GM12878 (cell line): Measurements from ENCODE around the gene GALNT18. TPM values are rescaled to one million over a fixed set of nuclear protein-coding genes. Genes with fewer than 3 reads are reported as not detected.

Experiments used
- ATAC-seq: fragments of 200-7000 bp; cut with Tn5 transposase; 3 replicates; pipeline ENCODE4 v1.9.1; 2020; ENCODE audit warnings: mild to moderate bottlenecking, moderate library complexity
- BruUV-seq: library from RNA; stranded (reverse); fragments of 400-500 nt; replicated peaks from 2 replicates; lab custom pipeline; 2021; lab: Mats Ljungman, UMichigan
- CTCF ChIA-PET: fragments of 300-600 bp; sonication (Branson Sonifier 250); formaldehyde crosslinking; extraction: SDS; loops from one replicate; lab custom pipeline; 2021; ENCODE audit warnings: inconsistent platforms; lab: Yijun Ruan, JAX
- POLR2A ChIA-PET: fragments of 350-600 bp; formaldehyde crosslinking; extraction: SDS; loops from one replicate; lab custom pipeline; 2021; ENCODE audit warnings: inconsistent platforms; lab: Charles Lee
- RAD21 ChIA-PET: fragments of 300-600 bp; sonication (Branson Sonifier 250); formaldehyde crosslinking; loops from one replicate; lab custom pipeline; 2023; ENCODE audit warnings: antibody characterized with exemption; ENCODE audit not compliant: unreplicated experiment; lab: Charles Lee
- SMC1A ChIA-PET: fragments of 300-600 bp; sonication (Branson Sonifier 250); formaldehyde crosslinking; loops from one replicate; lab custom pipeline; 2023; ENCODE audit not compliant: unreplicated experiment, uncharacterized antibody; lab: Charles Lee
- DNase-seq: peaks from one replicate; pipeline ENCODE4 v3.0.0-alpha.2; 2011; ENCODE audit warnings: low read depth, low spot score
- FAIRE-seq: peaks from 3 replicates; lab custom pipeline; 2011; peaks lifted over from hg19 to GRCh38; lab: Jason Lieb, UNC
- H2AFZ ChIP-seq: 2 replicates; pipeline ENCODE4 v1.6.0; 2011; ENCODE audit warnings: low read depth, low read length, control low read depth; ENCODE audit not compliant: control insufficient read depth
- H3K27ac ChIP-seq: 2 replicates; pipeline ENCODE4 v1.5.1; 2011; ENCODE audit warnings: control low read depth; ENCODE audit not compliant: control insufficient read depth, insufficient read depth
- H3K27me3 ChIP-seq, 2 experiments: replicated peaks in 1 of 2; 2 replicates each; pipeline versions ENCODE4 v1.6.0 to v1.6.1; 2011; ENCODE audit warnings: low read length in 1 of 2; ENCODE audit not compliant: control insufficient read depth in 2 of 2, insufficient read depth in 2 of 2
- H3K36me3 ChIP-seq, 2 experiments: 2 replicates each; pipeline ENCODE4 v1.5.1; 2011; ENCODE audit warnings: low read length in 1 of 2; ENCODE audit not compliant: control insufficient read depth in 2 of 2, insufficient read depth in 2 of 2
- H3K4me1 ChIP-seq: 2 replicates; pipeline ENCODE4 v1.6.1; 2011; ENCODE audit warnings: mild to moderate bottlenecking, low read length, moderate library complexity, mixed read lengths; ENCODE audit not compliant: control insufficient read depth, insufficient read depth
- H3K4me2 ChIP-seq: 2 replicates; pipeline ENCODE4 v1.6.0; 2011; ENCODE audit warnings: control low read depth; ENCODE audit not compliant: control insufficient read depth, insufficient read depth
- H3K4me3 ChIP-seq: fragments of 200-600 bp; sonication (generic); 2 replicates; pipeline ENCODE4 v1.5.1; 2016
- H3K79me2 ChIP-seq: 2 replicates; pipeline ENCODE4 v1.6.0; 2011; ENCODE audit warnings: low read length; ENCODE audit not compliant: control insufficient read depth, insufficient read depth
- H3K9ac ChIP-seq: 2 replicates; pipeline ENCODE4 v1.8.0; 2011; ENCODE audit warnings: low read length, control low read depth, mixed read lengths; ENCODE audit not compliant: control insufficient read depth, insufficient read depth
- H3K9me3 ChIP-seq: replicated peaks from 3 replicates; pipeline ENCODE4 v1.5.1; 2011; ENCODE audit warnings: mild to moderate bottlenecking, low read length; ENCODE audit not compliant: control insufficient read depth, insufficient read depth
- H4K20me1 ChIP-seq: 2 replicates; pipeline ENCODE4 v1.6.0; 2011; ENCODE audit not compliant: control insufficient read depth, insufficient read depth
- ASH2L ChIP-seq: fragments of 300-600, 200-600 bp; sonication (generic); IDR thresholded peaks from 2 replicates; pipeline ENCODE4 v1.6.1; 2017; ENCODE audit warnings: low read depth, mild to moderate bottlenecking, borderline replicate concordance
- FOXM1 ChIP-seq: IDR thresholded peaks from 2 replicates; pipeline ENCODE4 v1.6.1; 2012; ENCODE audit warnings: low read depth, mild to moderate bottlenecking, inconsistent platforms, low read length, moderate library complexity
- IRF4 ChIP-seq: IDR thresholded peaks from 2 replicates; pipeline ENCODE4 v1.6.1; 2011; ENCODE audit warnings: low read depth, low read length
- NFXL1 ChIP-seq: fragments of 450-650 bp; IDR thresholded peaks from 2 replicates; pipeline ENCODE4 v1.6.1; 2017; ENCODE audit warnings: antibody characterized with exemption, mild to moderate bottlenecking, borderline replicate concordance
- PAX8 ChIP-seq: fragments of 450-650 bp; IDR thresholded peaks from 2 replicates; pipeline ENCODE4 v1.6.1; 2017; ENCODE audit warnings: mild to moderate bottlenecking, moderate library complexity
- SRF ChIP-seq, 2 experiments: IDR thresholded peaks; 2 replicates each; pipeline ENCODE4 v1.6.1; 2011; ENCODE audit warnings: low read depth in 2 of 2, low read length in 2 of 2, mild to moderate bottlenecking in 1 of 2, moderate library complexity in 1 of 2
- TARDBP ChIP-seq: IDR thresholded peaks from 2 replicates; pipeline ENCODE4 v1.6.1; 2016; ENCODE audit warnings: borderline replicate concordance
- YBX1 ChIP-seq: fragments of 450-650 bp; IDR thresholded peaks from 2 replicates; pipeline ENCODE4 v1.6.1; 2016; ENCODE audit warnings: antibody characterized with exemption
- ZNF207 ChIP-seq: fragments of 450-650 bp; IDR thresholded peaks from 2 replicates; pipeline ENCODE4 v1.6.1; 2014; ENCODE audit warnings: antibody characterized with exemption, mild to moderate bottlenecking, borderline replicate concordance
- WGBS: methylation state at CpG from one replicate; pipeline ENCODE4 v1.1.6; 2016; ENCODE audit warnings: low lambda C conversion rate; ENCODE audit not compliant: insufficient replicate concordance, insufficient coverage; ENCODE audit errors: missing lambda C conversion rate; 5-methylcytosine and 5-hydroxymethylcytosine counted together
- in situ Hi-C: fragments of 300-500 bp; cut with MboI; formaldehyde crosslinking; loops from 9 replicates; pipeline ENCODE4 v1.14.3; 2018; ENCODE audit warnings: mixed read lengths
- intact Hi-C: fragments of 100-400 bp; cut with micrococcal nuclease; formaldehyde crosslinking; loops from one replicate; pipeline ENCODE4 v1.14.2; 2022; ENCODE audit not compliant: unreplicated experiment
- polyA plus RNA-seq, 11 experiments: library from polyadenylated mRNA; depleted of rRNA in 4 of 11; unstranded in 6 of 11; stranded (reverse) in 5 of 11; fragments of >200 nt; fragmentation: Nextera tagmentation in 4 of 11; fragmentation: Illumina TruSeq in 1 of 11; extraction: Ambion mirVana in 4 of 11; extraction: Trizol in 1 of 11; gene quantifications; 1 replicate in 1 of 11; 2 replicates in 10 of 11; pipeline versions ENCODE4 v1.2.1 to v1.2.3, GENCODE V29; 2011 to 2016; ENCODE audit warnings: inconsistent platforms in 2 of 11, missing spikeins in 2 of 11, low read depth in 1 of 11
- total RNA-seq, 4 experiments: library from RNA; depleted of rRNA in 3 of 4; stranded (reverse); fragments of >200 nt in 3 of 4; fragmentation: Illumina TruSeq in 1 of 4; extraction: Trizol in 1 of 4; gene quantifications; 2 replicates each; pipeline versions ENCODE4 v1.2.1 to v1.2.3, GENCODE V29; 2013 to 2021
- TF ChIP-seq, protein P1 (sequence below): IDR thresholded peaks from 2 replicates; pipeline ENCODE4 v1.6.1; 2011; ENCODE audit warnings: low read depth, mild to moderate bottlenecking, low read length, moderate library complexity, borderline replicate concordance; ENCODE audit errors: extremely low read depth
- TF ChIP-seq, protein P2 (sequence below): IDR thresholded peaks from 2 replicates; pipeline ENCODE4 v1.6.1; 2012; ENCODE audit warnings: low read depth, low read length, improper control_type of control experiment
- TF ChIP-seq, protein P3 (sequence below): IDR thresholded peaks from 2 replicates; pipeline ENCODE4 v1.6.1; 2011; ENCODE audit warnings: borderline replicate concordance, low read depth, mild to moderate bottlenecking, moderate library complexity, mixed read lengths, low read length; ENCODE audit not compliant: insufficient read depth; ENCODE audit errors: extremely low read length

The GALNT18 gene
- total and polyA plus RNA-seq, 10 of the 15 experiments (the other 5 are each of a cell fraction or from before 2014, with no cell fraction given), result 1.2 to 14.2 (median 6.3) TPM

DNA sequence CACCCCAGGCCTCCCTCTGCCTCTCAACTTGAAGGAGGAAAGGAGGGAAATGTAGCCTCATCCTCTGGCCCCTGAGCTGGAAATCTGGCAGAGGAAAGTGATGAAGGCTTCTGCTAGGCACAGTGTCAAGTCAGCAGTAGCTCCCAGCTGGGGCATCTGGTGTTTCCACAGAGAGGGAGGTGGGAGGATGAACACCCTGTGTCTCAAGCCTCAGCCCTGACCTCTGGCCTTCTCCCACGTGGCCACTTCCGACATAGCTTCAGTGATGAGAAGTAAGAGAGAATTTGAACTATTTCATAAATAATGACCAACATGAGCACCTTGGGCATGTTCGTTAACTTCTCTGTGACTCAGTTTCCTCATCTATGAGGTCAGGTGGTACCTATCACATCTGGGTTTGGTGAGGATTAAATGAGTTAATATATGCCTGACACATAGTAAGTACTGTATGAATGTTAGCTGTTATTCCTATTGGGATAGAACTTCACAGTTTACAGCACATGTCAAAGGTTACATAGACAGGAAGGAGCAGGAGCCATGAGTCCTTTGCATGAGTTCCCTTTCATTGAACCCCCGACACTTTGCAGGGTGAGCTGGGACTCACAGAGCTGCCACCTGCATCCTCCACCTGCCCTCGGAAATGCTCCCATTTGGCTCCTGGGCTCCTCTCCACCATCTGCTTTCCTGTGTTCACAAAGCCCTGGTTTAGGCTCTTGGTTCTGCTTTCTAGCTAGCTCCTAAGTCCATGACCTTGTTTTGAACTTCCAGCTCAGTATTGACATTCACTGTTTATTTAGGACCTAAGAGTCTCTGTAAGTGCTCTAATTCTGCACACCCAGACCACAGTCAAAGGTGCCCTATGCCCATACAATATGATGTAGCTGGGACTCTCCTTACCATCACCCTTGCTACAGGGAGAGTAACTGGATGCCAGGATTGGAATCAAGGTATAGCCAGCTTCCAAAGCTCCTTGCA is 330.5 kb downstream of the GALNT18 start:
- Histone ChIP-seq H3K4me3 (no peak overlapping the region), H3K36me3 (peaks cover 2 to 3% of the 10 kb centered on the region in 2 experiments; a peak in 1 of 4 replicates), H2AFZ (no peak overlapping the region), H3K4me1 (no peaks in the 10 kb centered on the region), H3K9ac (no peak overlapping the region), H3K79me2 (no peaks in the 10 kb centered on the region), H3K9me3 (no peaks in the 10 kb centered on the region), H3K4me2 (no peak overlapping the region), H3K27me3 (no peaks in the 10 kb centered on the region), H3K27ac (no peak overlapping the region), H4K20me1 (no peaks in the 10 kb centered on the region)
- DNase-seq, result no peak
- RAD21 ChIA-PET, result no interaction called here
- WGBS, result 26% methylated on average over 5 of the region's 5 CpGs
- TF ChIP-seq IRF4, result no peak
- no peak for TF ChIP-seq FOXM1
- no peak for TF ChIP-seq ASH2L
- no peak for TF ChIP-seq ZNF207
- no peak for TF ChIP-seq NFXL1
- TF ChIP-seq SRF (IDR thresholded peaks at IDR 0.05; ENCODE audit: low read depth in 2 of 2, low read length in 2 of 2), result no peak
- TF ChIP-seq PAX8, result no peak
- no peak for TF ChIP-seq YBX1
- TF ChIP-seq, protein P1, sequence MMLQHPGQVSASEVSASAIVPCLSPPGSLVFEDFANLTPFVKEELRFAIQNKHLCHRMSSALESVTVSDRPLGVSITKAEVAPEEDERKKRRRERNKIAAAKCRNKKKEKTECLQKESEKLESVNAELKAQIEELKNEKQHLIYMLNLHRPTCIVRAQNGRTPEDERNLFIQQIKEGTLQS, result no peak
- TF ChIP-seq TARDBP, result no peak
- TF ChIP-seq, protein P2, sequence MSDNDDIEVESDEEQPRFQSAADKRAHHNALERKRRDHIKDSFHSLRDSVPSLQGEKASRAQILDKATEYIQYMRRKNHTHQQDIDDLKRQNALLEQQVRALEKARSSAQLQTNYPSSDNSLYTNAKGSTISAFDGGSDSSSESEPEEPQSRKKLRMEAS, result no peak
- TF ChIP-seq, protein P3, sequence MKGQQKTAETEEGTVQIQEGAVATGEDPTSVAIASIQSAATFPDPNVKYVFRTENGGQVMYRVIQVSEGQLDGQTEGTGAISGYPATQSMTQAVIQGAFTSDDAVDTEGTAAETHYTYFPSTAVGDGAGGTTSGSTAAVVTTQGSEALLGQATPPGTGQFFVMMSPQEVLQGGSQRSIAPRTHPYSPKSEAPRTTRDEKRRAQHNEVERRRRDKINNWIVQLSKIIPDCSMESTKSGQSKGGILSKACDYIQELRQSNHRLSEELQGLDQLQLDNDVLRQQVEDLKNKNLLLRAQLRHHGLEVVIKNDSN, result no peak
- in situ Hi-C loops, result no loop called here
- no peak for FAIRE-seq
- no TSS peak for BruUV-seq
- SMC1A ChIA-PET, result interaction anchor here (0.6 kb wide), 1 partner anchor 28 kb away, joined by 3 read pairs; no protein-coding TSS in a partner anchor
- intact Hi-C loops, result no loop called here
- no peak for ATAC-seq
- POLR2A ChIA-PET, result no interaction called here
- CTCF ChIA-PET, result interaction anchor here (0.5 to 1.6 kb wide), 2 partner anchors 84 to 263 kb away, joined by 3 to 4 read pairs; no protein-coding TSS in a partner anchor
